DND-41 (cell line): ENCODE results near the gene PDXK.

ENCODE experiments used
- ATAC-seq: fragments of 200-7000 bp; cut with Tn5 transposase; 3 replicates; pipeline ENCODE4 v1.9.1; 2021; ENCODE audit warnings: low read depth; ENCODE audit not compliant: insufficient read depth
- DNase-seq: peaks from one replicate; pipeline ENCODE4 v3.0.0-alpha.2; 2020
- H2AFZ ChIP-seq: 2 replicates; pipeline ENCODE4 v1.6.0; 2012; ENCODE audit warnings: low read depth, low read length
- H3K27ac ChIP-seq: 2 replicates; pipeline ENCODE4 v1.5.1; 2012; ENCODE audit warnings: low read length, inconsistent platforms
- H3K27me3 ChIP-seq: fragments of 200-600 bp; sonication (generic); 2 replicates; pipeline ENCODE4 v1.6.0; 2012; ENCODE audit warnings: low read length, mild to moderate bottlenecking, inconsistent platforms; ENCODE audit not compliant: insufficient read depth, poor library complexity
- H3K36me3 ChIP-seq: 2 replicates; pipeline ENCODE4 v1.5.1; 2012; ENCODE audit warnings: low read length, inconsistent platforms; ENCODE audit not compliant: insufficient read depth
- H3K4me1 ChIP-seq: 2 replicates; pipeline ENCODE4 v1.5.1; 2012; ENCODE audit warnings: mild to moderate bottlenecking, low read length; ENCODE audit not compliant: insufficient read depth
- H3K4me2 ChIP-seq: 2 replicates; pipeline ENCODE4 v1.6.0; 2012; ENCODE audit warnings: mild to moderate bottlenecking, moderate library complexity, low read length, inconsistent platforms; ENCODE audit not compliant: insufficient read depth
- H3K4me3 ChIP-seq, 2 experiments: fragments of 200-600 bp in 1 of 2; shearing (Covaris generic) in 1 of 2; 2 replicates each; pipeline ENCODE4 v1.5.1; 2012 to 2016; ENCODE audit warnings: inconsistent platforms in 2 of 2, low read length in 2 of 2, mild to moderate bottlenecking in 2 of 2, low read depth in 1 of 2, moderate library complexity in 1 of 2
- H3K79me2 ChIP-seq: 2 replicates; pipeline ENCODE4 v1.6.0; 2012; ENCODE audit warnings: low read length, inconsistent platforms; ENCODE audit not compliant: insufficient read depth
- H3K9ac ChIP-seq: 2 replicates; pipeline ENCODE4 v1.6.0; 2012; ENCODE audit warnings: low read depth, mild to moderate bottlenecking, inconsistent platforms, low read length, moderate library complexity
- H3K9me3 ChIP-seq: 2 replicates; pipeline ENCODE4 v1.5.1; 2012; ENCODE audit warnings: low read length, moderate library complexity, mild to moderate bottlenecking, inconsistent platforms; ENCODE audit not compliant: insufficient read depth, severe bottlenecking
- H4K20me1 ChIP-seq: 2 replicates; pipeline ENCODE4 v1.6.0; 2012; ENCODE audit warnings: low read length; ENCODE audit not compliant: insufficient read depth
- CTCF ChIP-seq: IDR thresholded peaks from 2 replicates; pipeline ENCODE4 v1.5.1; 2012; ENCODE audit warnings: borderline replicate concordance, low read length, moderate library complexity, mild to moderate bottlenecking; ENCODE audit not compliant: poor library complexity, severe bottlenecking; ENCODE audit errors: extremely low read depth
- EZH2 ChIP-seq: IDR thresholded peaks from 3 replicates; pipeline ENCODE4 v1.6.1; 2012; ENCODE audit warnings: borderline replicate concordance, low read depth, mild to moderate bottlenecking, moderate library complexity, low read length, inconsistent platforms; ENCODE audit not compliant: severe bottlenecking

PDXK gene

DNA sequence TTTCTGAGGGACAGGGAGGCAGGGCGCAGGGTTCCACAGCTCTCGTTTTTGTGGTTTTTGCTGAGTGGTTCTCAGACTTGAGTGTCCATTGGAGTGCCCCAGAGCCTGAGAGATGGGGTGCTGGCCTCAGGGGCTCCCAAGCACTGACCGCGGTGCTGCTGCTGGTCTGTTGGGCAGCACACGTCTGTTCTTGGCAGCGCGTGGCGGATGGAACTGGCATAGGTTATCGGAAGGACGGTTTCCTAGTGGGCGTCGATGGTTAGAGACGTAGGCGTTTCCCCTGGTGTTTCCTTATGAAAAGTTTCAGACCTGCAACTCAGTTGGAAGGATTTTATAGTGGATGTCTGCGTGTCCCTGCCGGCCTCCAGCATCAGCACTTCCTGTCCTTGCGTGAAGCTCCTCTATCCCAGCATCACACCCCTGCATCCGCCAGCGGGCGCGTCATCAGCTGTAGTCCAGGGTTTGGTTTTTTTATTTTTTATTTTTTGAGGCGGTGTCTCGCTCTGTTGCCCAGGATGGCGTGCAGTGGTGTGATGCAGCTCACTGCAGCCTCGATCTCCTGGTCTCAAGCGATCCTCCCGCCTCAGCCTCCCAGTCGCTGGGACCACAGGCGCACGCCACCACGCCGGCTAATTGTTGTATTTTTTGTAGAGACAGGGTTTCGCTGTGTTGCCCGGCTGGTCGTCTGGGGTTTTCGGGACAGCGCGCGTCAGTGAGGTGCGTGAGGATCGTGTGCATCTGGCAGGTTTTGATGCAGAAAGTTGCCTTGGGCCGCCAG, 82.3 kb downstream of the PDXK start:
- Histone ChIP-seq H2AFZ (no peak overlapping the region), H4K20me1 (peaks cover 41% of the 10 kb centered on the region), H3K4me3 (no peak overlapping the region), H3K4me1 (no peaks in the 10 kb centered on the region), H3K27ac (no peak overlapping the region), H3K36me3 (peaks cover 90% of the 10 kb centered on the region), H3K9ac (no peak overlapping the region), H3K79me2 (0 out of 2 replicates have a peak, but pooled peaks cover 2% of the 10 kb centered on the region), H3K9me3 (no peaks in the 10 kb centered on the region), H3K4me2 (no peak overlapping the region), H3K27me3 (no peaks in the 10 kb centered on the region)
- no peak for DNase-seq
- no peak for TF ChIP-seq CTCF
- no peak for TF ChIP-seq EZH2
- ATAC-seq, result no peak

GRCh38 chr21:43802713-43803313, 83.9 kb downstream of the PDXK start:
- no peaks in the 10 kb centered on the region for H3K9me3 ChIP-seq

GRCh38 chr21:43803558-43804300, 84.8 kb downstream of the PDXK start:
- H3K27me3 ChIP-seq, result no peaks in the 10 kb centered on the region
- no peak overlapping the region for H3K9ac ChIP-seq
- H3K4me3 ChIP-seq, result no peak overlapping the region
- TF ChIP-seq EZH2, result no peak
- no peak for TF ChIP-seq CTCF
- peaks cover 66% of the 10 kb centered on the region for H3K36me3 ChIP-seq
- peaks cover 32% of the 10 kb centered on the region for H4K20me1 ChIP-seq
- no peaks in the 10 kb centered on the region for H3K79me2 ChIP-seq
- no peak overlapping the region for H3K27ac ChIP-seq
- H2AFZ ChIP-seq, result no peak overlapping the region
- DNase-seq (no peak), ATAC-seq (no peak)
- H3K4me1 ChIP-seq, result no peaks in the 10 kb centered on the region
- no peaks in the 10 kb centered on the region for H3K9me3 ChIP-seq
- H3K4me2 ChIP-seq, result no peak overlapping the region

More at GRCh38 chr21:43802713-43803313, 83.9 kb downstream of the PDXK start:
- no peak for ATAC-seq
- Histone ChIP-seq H3K4me1 (no peaks in the 10 kb centered on the region), H3K4me3 (no peak overlapping the region), H3K79me2 (no peaks in the 10 kb centered on the region), H3K27ac (no peak overlapping the region), H3K27me3 (no peaks in the 10 kb centered on the region), H3K9ac (no peak overlapping the region), H2AFZ (no peak overlapping the region), H3K4me2 (no peak overlapping the region), H3K36me3 (peaks cover 75% of the 10 kb centered on the region), H4K20me1 (peaks cover 34% of the 10 kb centered on the region)
- DNase-seq, result no peak
- TF ChIP-seq CTCF (no peak), EZH2 (no peak)
